HCT116 (cell line): ENCODE measurements around the gene PDE9A. TPM values are rescaled to one million over a fixed set of nuclear protein-coding genes. Genes with fewer than 3 reads are reported as not detected.

Source experiments
- ATAC-seq: fragments of 200-7000 bp; cut with Tn5 transposase; 2 replicates; pipeline ENCODE4 v1.9.1; 2020; ENCODE audit warnings: mild to moderate bottlenecking, moderate library complexity
- BruUV-seq: library from RNA; stranded (reverse); fragments of 400-500 nt; replicated peaks from 2 replicates; lab custom pipeline; 2021; lab: Mats Ljungman, UMichigan
- CTCF ChIA-PET: fragments of 300-600 bp; sonication (Branson Sonifier 250); formaldehyde crosslinking; loops from one replicate; lab custom pipeline; 2021; ENCODE audit warnings: antibody characterized with exemption; lab: Charles Lee
- POLR2A ChIA-PET: fragments of 300-600, 350-600 bp; sonication (Branson Sonifier 250); formaldehyde crosslinking; loops from one replicate; lab custom pipeline; 2021; ENCODE audit warnings: antibody characterized with exemption; lab: Charles Lee
- RAD21 ChIA-PET, 2 experiments: fragments of 300-600 bp; sonication (Branson Sonifier 250); formaldehyde crosslinking; loops; one replicate each; lab custom pipeline; 2023; ENCODE audit warnings: low total read pairs in 2 of 2; ENCODE audit not compliant: uncharacterized antibody in 2 of 2, unreplicated experiment in 2 of 2, low non-redundant PET in 1 of 2; lab: Charles Lee
- DNase-seq: peaks from one replicate; pipeline ENCODE4 v3.0.0-alpha.2; 2010; ENCODE audit warnings: low read depth, low spot score
- H2AFZ ChIP-seq: fragments of 200-600 bp; shearing (Covaris generic), sonication (generic); 2 replicates; pipeline ENCODE4 v1.6.1; 2017; ENCODE audit warnings: low read depth, mixed run types, mixed read lengths, antibody characterized with exemption, low read length; ENCODE audit not compliant: poor library complexity, severe bottlenecking
- H3K27ac ChIP-seq: 2 replicates; pipeline ENCODE4 v1.5.1; 2012; ENCODE audit warnings: low read depth, low read length
- H3K27me3 ChIP-seq: fragments of 200-600 bp; sonication (generic); 2 replicates; pipeline ENCODE4 v1.6.1; 2016; ENCODE audit warnings: mixed run types, low read length, mixed read lengths; ENCODE audit not compliant: insufficient read depth
- H3K36me3 ChIP-seq, 2 experiments: fragments of 200-500 bp in 1 of 2; fragments of 200-600 bp in 1 of 2; sonication (Bioruptor generic) in 1 of 2; sonication (generic) in 1 of 2; 2 replicates each; pipeline versions ENCODE4 v1.5.1 to v1.6.1; 2014 to 2016; ENCODE audit warnings: low read length in 2 of 2, inconsistent platforms in 1 of 2, mixed read lengths in 1 of 2, mixed run types in 1 of 2; ENCODE audit not compliant: insufficient read depth in 2 of 2, control insufficient read depth in 1 of 2
- H3K4me1 ChIP-seq, 2 experiments: fragments of 200-600 bp in 1 of 2; sonication (generic) in 1 of 2; 2 replicates each; pipeline versions ENCODE4 v1.5.1 to v1.6.1; 2012 to 2017; ENCODE audit warnings: low read length in 2 of 2, inconsistent platforms in 1 of 2, mild to moderate bottlenecking in 1 of 2, mixed read lengths in 1 of 2, mixed run types in 1 of 2, moderate library complexity in 1 of 2; ENCODE audit not compliant: insufficient read depth in 2 of 2, control insufficient read depth in 1 of 2
- H3K4me2 ChIP-seq: fragments of 200-600 bp; sonication (generic); 2 replicates; pipeline ENCODE4 v1.6.1; 2017; ENCODE audit warnings: mixed run types, low read length, mixed read lengths
- H3K4me3 ChIP-seq, 2 experiments: fragments of 200-600 bp in 1 of 2; sonication (generic) in 1 of 2; replicated peaks in 1 of 2; 2 replicates each; pipeline ENCODE4 v1.5.1; 2011 to 2016; ENCODE audit warnings: low read length in 2 of 2, control low read depth in 1 of 2, low read depth in 1 of 2, mild to moderate bottlenecking in 1 of 2, mixed read lengths in 1 of 2, mixed run types in 1 of 2
- H3K79me2 ChIP-seq: fragments of 200-600 bp; sonication (generic); 2 replicates; pipeline ENCODE4 v1.6.1; 2017; ENCODE audit warnings: mild to moderate bottlenecking, mixed run types, low read length, moderate library complexity, mixed read lengths; ENCODE audit not compliant: insufficient read depth
- H3K9ac ChIP-seq: fragments of 200-600 bp; sonication (generic); 2 replicates; pipeline ENCODE4 v1.6.1; 2016; ENCODE audit warnings: low read length, mixed read lengths
- H3K9me2 ChIP-seq: fragments of 200-600 bp; sonication (generic), shearing (Covaris generic); 2 replicates; pipeline ENCODE4 v1.6.1; 2017; ENCODE audit warnings: mixed run types, mild to moderate bottlenecking, moderate library complexity; ENCODE audit not compliant: insufficient read depth
- H3K9me3 ChIP-seq, 2 experiments: fragments of 200-500 bp in 1 of 2; fragments of 200-600 bp in 1 of 2; sonication (Bioruptor generic) in 1 of 2; sonication (generic) in 1 of 2; 2 replicates each; pipeline ENCODE4 v1.6.1; 2014 to 2017; ENCODE audit warnings: low read length in 2 of 2, mixed read lengths in 2 of 2, inconsistent platforms in 1 of 2, low read depth in 1 of 2, mild to moderate bottlenecking in 1 of 2, mixed run types in 1 of 2, moderate library complexity in 1 of 2; ENCODE audit not compliant: control insufficient read depth in 1 of 2, insufficient read depth in 1 of 2
- H4K20me1 ChIP-seq: fragments of 200-600 bp; sonication (generic), shearing (Covaris generic); 2 replicates; pipeline ENCODE4 v1.6.1; 2017; ENCODE audit warnings: mixed run types, mild to moderate bottlenecking, moderate library complexity; ENCODE audit not compliant: insufficient read depth
- ATF3 ChIP-seq: IDR thresholded peaks from 2 replicates; pipeline ENCODE4 v1.6.1; 2012
- CEBPB ChIP-seq: IDR thresholded peaks from 2 replicates; pipeline ENCODE4 v1.6.1; 2012; ENCODE audit warnings: low read depth
- CTCF ChIP-seq, 3 experiments: fragments of 200-600 bp in 1 of 3; sonication (generic) in 1 of 3; IDR thresholded peaks in 2 of 3; conservative IDR thresholded peaks in 1 of 3; 2 replicates each; pipeline ENCODE4 v1.5.1; 2012 to 2017; ENCODE audit warnings: low read depth in 2 of 3, low read length in 2 of 3, antibody characterized with exemption in 1 of 3, borderline replicate concordance in 1 of 3, control low read depth in 1 of 3, mild to moderate bottlenecking in 1 of 3, mixed read lengths in 1 of 3, mixed run types in 1 of 3, moderate library complexity in 1 of 3; ENCODE audit not compliant: insufficient read depth in 1 of 3
- EGR1 ChIP-seq: IDR thresholded peaks from 2 replicates; pipeline ENCODE4 v1.6.1; 2012; ENCODE audit warnings: low read depth
- ELF1 ChIP-seq: IDR thresholded peaks from 2 replicates; pipeline ENCODE4 v1.6.1; 2012; ENCODE audit warnings: low read depth, borderline replicate concordance
- EZH2phosphoT487 ChIP-seq: fragments of 200-600 bp; IDR thresholded peaks from 2 replicates; pipeline ENCODE4 v1.6.1; 2018; ENCODE audit warnings: antibody characterized with exemption, borderline replicate concordance
- FOSL1 ChIP-seq: IDR thresholded peaks from 2 replicates; pipeline ENCODE4 v1.6.1; 2012; ENCODE audit warnings: low read depth
- JUND ChIP-seq: IDR thresholded peaks from 2 replicates; pipeline ENCODE4 v1.6.1; 2012
- POLR2A ChIP-seq: IDR thresholded peaks from 2 replicates; pipeline ENCODE4 v1.7.0; 2011; ENCODE audit warnings: borderline replicate concordance; ENCODE audit not compliant: insufficient read depth, insufficient read length; ENCODE audit errors: extremely low read depth
- POLR2AphosphoS5 ChIP-seq: IDR thresholded peaks from 2 replicates; pipeline ENCODE4 v1.6.1; 2011; ENCODE audit warnings: mild to moderate bottlenecking, low read depth, low read length, moderate library complexity
- REST ChIP-seq: IDR thresholded peaks from 2 replicates; pipeline ENCODE4 v1.6.1; 2012; ENCODE audit warnings: low read depth
- SIN3A ChIP-seq: IDR thresholded peaks from 2 replicates; pipeline ENCODE4 v1.6.1; 2012; ENCODE audit warnings: low read depth
- SP1 ChIP-seq: IDR thresholded peaks from 2 replicates; pipeline ENCODE4 v1.6.1; 2012; ENCODE audit warnings: low read depth
- SRF ChIP-seq: IDR thresholded peaks from 2 replicates; pipeline ENCODE4 v1.6.1; 2012; ENCODE audit warnings: low read depth
- TCF7L2 ChIP-seq: IDR thresholded peaks from 2 replicates; pipeline ENCODE4 v1.7.0; 2011; ENCODE audit warnings: borderline replicate concordance, inconsistent platforms; ENCODE audit not compliant: insufficient read depth, insufficient read length; ENCODE audit errors: extremely low read depth
- YY1 ChIP-seq: IDR thresholded peaks from 2 replicates; pipeline ENCODE4 v1.6.1; 2011; ENCODE audit warnings: low read length, low read depth, moderate library complexity, mild to moderate bottlenecking; ENCODE audit not compliant: insufficient replicate concordance; ENCODE audit errors: extremely low read depth
- ZBTB33 ChIP-seq: IDR thresholded peaks from 2 replicates; pipeline ENCODE4 v1.6.1; 2011; ENCODE audit warnings: mild to moderate bottlenecking, low read length, moderate library complexity; ENCODE audit not compliant: insufficient replicate concordance; ENCODE audit errors: extremely low read depth
- ZFX ChIP-seq: fragments of 450-650 bp; IDR thresholded peaks from 2 replicates; pipeline ENCODE4 v1.6.1; 2017
- intact Hi-C: fragments of 100-400 bp; cut with micrococcal nuclease; formaldehyde crosslinking; loops from 2 replicates; pipeline ENCODE4 v1.10.0; 2022
- total RNA-seq: library from RNA; stranded (reverse); gene quantifications from one replicate; pipeline ENCODE4 v1.2.1, GENCODE V29; 2021; ENCODE audit not compliant: unreplicated experiment

PDE9A gene
- total RNA-seq, 1 experiment from 2014 or later: 31.4 TPM

- H3K79me2 ChIP-seq: no peaks in the 10 kb centered on the region; the same call in 1 of the 2 replicates
- H3K27ac ChIP-seq: no peak overlapping the region
- no TSS peak for BruUV-seq
- ChIA-PET CTCF (no interaction called here), RAD21 (no interaction called here), POLR2A (no interaction called here)
- DNase-seq (no peak), ATAC-seq (no peak)
- no peak overlapping the region for H3K4me2 ChIP-seq
- no peak overlapping the region for H3K4me3 ChIP-seq
- no peak overlapping the region for H3K9ac ChIP-seq
- no peaks in the 10 kb centered on the region for H3K9me3 ChIP-seq
- TF ChIP-seq POLR2AphosphoS5 (no peak), SIN3A (no peak), EGR1 (no peak), FOSL1 (no peak), CEBPB (no peak), EZH2phosphoT487 (no peak), YY1 (no peak), ATF3 (no peak), CTCF (IDR thresholded peaks at IDR 0.05 in 2 of 3, conservative IDR thresholded peaks at IDR 0.05 in 1 of 3; ENCODE audit: borderline replicate concordance in 1 of 3, insufficient read depth in 1 of 3, low read depth in 2 of 3, low read length in 2 of 3) (no peak), SRF (no peak), TCF7L2 (no peak), JUND (no peak), ELF1 (no peak), POLR2A (no peak), ZFX (no peak), SP1 (no peak), REST (no peak), ZBTB33 (no peak)
- no peak overlapping the region for H2AFZ ChIP-seq
- H3K36me3 ChIP-seq: no peaks in the 10 kb centered on the region
- no peaks in the 10 kb centered on the region for H4K20me1 ChIP-seq
- peaks cover 25 to 28% of the 10 kb centered on the region in 2 experiments; a peak in 3 of 4 replicates for H3K4me1 ChIP-seq
- intact Hi-C loops: no loop called here
- H3K27me3 ChIP-seq: no peaks in the 10 kb centered on the region
- no peaks in the 10 kb centered on the region for H3K9me2 ChIP-seq
These were observed 9.9 kb downstream of the PDE9A start for GRCh38 chr21:42663200-42663750.
